ENCODE data around the gene NELL2.

DNA sequence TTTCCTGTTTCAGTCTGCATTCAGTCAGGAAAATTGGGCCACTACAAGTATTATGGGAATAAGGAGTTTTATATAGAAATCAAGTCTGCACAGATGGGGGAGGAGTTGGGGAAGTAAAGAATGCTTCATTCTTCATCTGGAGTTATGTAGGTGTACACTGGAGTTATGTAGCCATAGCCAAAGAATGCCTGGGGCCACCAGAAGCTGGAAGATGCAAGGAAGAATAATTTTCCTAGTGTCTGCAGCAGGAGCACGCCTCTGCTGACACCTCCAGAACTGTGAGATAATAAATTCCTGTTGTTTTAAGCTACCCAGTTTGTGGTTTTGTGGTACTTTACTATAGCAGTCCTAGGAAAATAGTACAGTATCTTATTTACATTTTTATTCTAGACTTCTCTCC, 333.4 kb downstream of the NELL2 start:
- TF ChIP-seq, protein P1, sequence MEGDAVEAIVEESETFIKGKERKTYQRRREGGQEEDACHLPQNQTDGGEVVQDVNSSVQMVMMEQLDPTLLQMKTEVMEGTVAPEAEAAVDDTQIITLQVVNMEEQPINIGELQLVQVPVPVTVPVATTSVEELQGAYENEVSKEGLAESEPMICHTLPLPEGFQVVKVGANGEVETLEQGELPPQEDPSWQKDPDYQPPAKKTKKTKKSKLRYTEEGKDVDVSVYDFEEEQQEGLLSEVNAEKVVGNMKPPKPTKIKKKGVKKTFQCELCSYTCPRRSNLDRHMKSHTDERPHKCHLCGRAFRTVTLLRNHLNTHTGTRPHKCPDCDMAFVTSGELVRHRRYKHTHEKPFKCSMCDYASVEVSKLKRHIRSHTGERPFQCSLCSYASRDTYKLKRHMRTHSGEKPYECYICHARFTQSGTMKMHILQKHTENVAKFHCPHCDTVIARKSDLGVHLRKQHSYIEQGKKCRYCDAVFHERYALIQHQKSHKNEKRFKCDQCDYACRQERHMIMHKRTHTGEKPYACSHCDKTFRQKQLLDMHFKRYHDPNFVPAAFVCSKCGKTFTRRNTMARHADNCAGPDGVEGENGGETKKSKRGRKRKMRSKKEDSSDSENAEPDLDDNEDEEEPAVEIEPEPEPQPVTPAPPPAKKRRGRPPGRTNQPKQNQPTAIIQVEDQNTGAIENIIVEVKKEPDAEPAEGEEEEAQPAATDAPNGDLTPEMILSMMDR (IDR thresholded peaks at IDR 0.05; ENCODE audit: low read depth, low read length, poor library complexity, severe bottlenecking): no peak
- TF ChIP-seq EZH2phosphoT487 (IDR thresholded peaks at IDR 0.05; ENCODE audit: borderline replicate concordance, low read length): no peak

Data from DOHH2 (cell line).